Fibroblast of lung (primary cell): ENCODE measurements around the gene PPARG. TPM values are rescaled to one million over a fixed set of nuclear protein-coding genes. Genes with fewer than 3 reads are reported as not detected.

Source experiments
- DNase-seq, 2 donors: peaks; one replicate each; pipeline versions ENCODE4 v3.0.0 to v3.0.0-alpha.2; 2010; ENCODE audit warnings: low read depth in 2 of 2
- H2AFZ ChIP-seq: 2 replicates; pipeline ENCODE4 v1.5.1; 2012; ENCODE audit warnings: low read length, control low read depth, inconsistent platforms
- H3K27ac ChIP-seq: 2 replicates; pipeline ENCODE4 v1.5.1; 2011; ENCODE audit warnings: low read length, control low read depth; ENCODE audit not compliant: insufficient read depth
- H3K27me3 ChIP-seq: 2 replicates; pipeline ENCODE4 v1.5.1; 2011; ENCODE audit warnings: mild to moderate bottlenecking, low read length; ENCODE audit not compliant: control insufficient read depth, insufficient read depth
- H3K36me3 ChIP-seq: 2 replicates; pipeline ENCODE4 v1.5.1; 2011; ENCODE audit warnings: low read length; ENCODE audit not compliant: control insufficient read depth, insufficient read depth
- H3K4me1 ChIP-seq: 2 replicates; pipeline ENCODE4 v1.5.1; 2011; ENCODE audit warnings: low read length; ENCODE audit not compliant: control insufficient read depth, insufficient read depth; ENCODE audit errors: extremely low read depth
- H3K4me2 ChIP-seq: 2 replicates; pipeline ENCODE4 v1.5.1; 2011; ENCODE audit warnings: low read length, control low read depth; ENCODE audit not compliant: insufficient read depth; ENCODE audit errors: extremely low read depth
- H3K4me3 ChIP-seq, 4 experiments: fragments of 200-600 bp in 1 of 4; sonication (generic) in 1 of 4; replicated peaks in 1 of 4; 2 replicates each; pipeline ENCODE4 v1.5.1; 2011 to 2016; ENCODE audit warnings: low read length in 4 of 4, low read depth in 3 of 4, mild to moderate bottlenecking in 3 of 4, control low read depth in 2 of 4, inconsistent platforms in 1 of 4, mixed read lengths in 1 of 4; ENCODE audit not compliant: insufficient read depth in 1 of 4; ENCODE audit errors: control extremely low read depth in 1 of 4
- H3K79me2 ChIP-seq: 2 replicates; pipeline ENCODE4 v1.5.1; 2012; ENCODE audit warnings: mild to moderate bottlenecking, low read length, inconsistent platforms; ENCODE audit not compliant: control insufficient read depth, insufficient read depth
- H3K9ac ChIP-seq: 2 replicates; pipeline ENCODE4 v1.5.1; 2011; ENCODE audit warnings: mild to moderate bottlenecking, low read length, control low read depth; ENCODE audit not compliant: insufficient read depth
- H3K9me3 ChIP-seq: 2 replicates; pipeline ENCODE4 v1.5.1; 2012; ENCODE audit warnings: low read depth, low read length; ENCODE audit not compliant: control insufficient read depth, insufficient read depth
- H4K20me1 ChIP-seq: 2 replicates; pipeline ENCODE4 v1.5.1; 2011; ENCODE audit warnings: low read length; ENCODE audit not compliant: control insufficient read depth, insufficient read depth; ENCODE audit errors: extremely low read depth
- EZH2 ChIP-seq: IDR thresholded peaks from 2 replicates; pipeline ENCODE4 v1.5.1; 2012; ENCODE audit warnings: low read length, control low read depth, mild to moderate bottlenecking; ENCODE audit errors: missing control alignments
- polyA plus RNA-seq, 2 donors: library from polyadenylated mRNA; depleted of rRNA in 1 of 2; stranded (reverse) in 1 of 2; unstranded in 1 of 2; fragments of >200 nt; gene quantifications; 2 replicates each; pipeline ENCODE4 v1.2.1, GENCODE V29; 2011 to 2012; ENCODE audit warnings: missing spikeins in 1 of 2
- total RNA-seq: library from RNA; depleted of rRNA; stranded (reverse); fragments of >200 nt; gene quantifications from 2 replicates; pipeline ENCODE4 v1.2.1, GENCODE V29; 2014
- TF ChIP-seq, protein P1 (sequence below), 2 donors: IDR thresholded peaks in 1 of 2; conservative IDR thresholded peaks in 1 of 2; 1 replicate in 1 of 2; 2 replicates in 1 of 2; pipeline ENCODE4 v1.5.1; 2011 to 2012; ENCODE audit warnings: low read length in 2 of 2, control low read depth in 1 of 2, inconsistent platforms in 1 of 2, low read depth in 1 of 2, mild to moderate bottlenecking in 1 of 2

Gene PPARG
- total and polyA plus RNA-seq, 2 donors (not counting 1 experiment from before 2014, with no cell fraction given): 32.8 to 42.8 TPM

DNA sequence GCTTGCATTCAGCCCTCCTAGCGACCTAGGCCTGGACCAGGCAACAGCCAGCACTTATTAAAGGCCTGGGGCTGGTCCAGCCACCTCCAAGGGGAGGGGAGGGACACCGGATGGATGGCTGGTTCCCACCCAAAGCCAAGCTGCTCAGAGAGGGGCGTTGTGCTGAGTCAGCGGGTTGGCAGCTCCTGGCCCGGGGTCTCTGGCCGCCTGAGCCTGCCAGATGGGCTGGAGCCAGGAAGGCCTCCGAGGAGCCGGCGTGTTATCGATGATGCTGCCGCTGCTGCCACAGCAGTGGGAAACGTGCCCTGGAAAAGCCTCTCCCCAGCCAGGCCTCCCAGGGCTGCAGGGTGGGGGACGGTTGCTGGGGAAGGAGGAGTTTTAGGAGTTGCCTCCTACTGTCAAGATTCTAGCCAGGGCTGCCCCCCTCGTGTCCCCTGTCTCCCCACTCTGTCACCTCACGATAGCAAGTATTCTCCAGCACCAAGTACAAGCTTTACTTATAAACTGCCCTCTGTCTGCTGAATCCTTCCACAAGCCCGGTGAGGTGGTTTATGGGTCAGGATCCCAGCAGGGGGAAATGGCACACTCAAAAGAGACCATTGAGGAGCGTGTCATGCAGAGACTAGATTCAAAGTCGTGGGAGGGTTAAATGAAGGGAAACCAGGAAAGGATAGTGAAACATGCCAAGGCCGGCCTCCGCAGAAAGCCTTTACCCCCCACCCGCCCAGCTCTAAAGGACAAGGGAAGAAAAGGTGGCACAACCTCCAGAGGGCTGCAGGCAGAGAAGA lies 152.3 kb downstream of the PPARG start:
- Histone ChIP-seq H3K27me3 (no peaks in the 10 kb centered on the region), H4K20me1 (no peaks in the 10 kb centered on the region), H3K36me3 (no peaks in the 10 kb centered on the region), H2AFZ (peak overlapping the region; percentile 29), H3K27ac (no peak overlapping the region), H3K4me2 (peak overlapping the region; percentile 8), H3K79me2 (no peaks in the 10 kb centered on the region), H3K9me3 (no peaks in the 10 kb centered on the region), H3K4me3 (no peak overlapping the region), H3K4me1 (peaks cover 18% of the 10 kb centered on the region), H3K9ac (no peak overlapping the region)
- no peak for TF ChIP-seq EZH2
- TF ChIP-seq, protein P1, sequence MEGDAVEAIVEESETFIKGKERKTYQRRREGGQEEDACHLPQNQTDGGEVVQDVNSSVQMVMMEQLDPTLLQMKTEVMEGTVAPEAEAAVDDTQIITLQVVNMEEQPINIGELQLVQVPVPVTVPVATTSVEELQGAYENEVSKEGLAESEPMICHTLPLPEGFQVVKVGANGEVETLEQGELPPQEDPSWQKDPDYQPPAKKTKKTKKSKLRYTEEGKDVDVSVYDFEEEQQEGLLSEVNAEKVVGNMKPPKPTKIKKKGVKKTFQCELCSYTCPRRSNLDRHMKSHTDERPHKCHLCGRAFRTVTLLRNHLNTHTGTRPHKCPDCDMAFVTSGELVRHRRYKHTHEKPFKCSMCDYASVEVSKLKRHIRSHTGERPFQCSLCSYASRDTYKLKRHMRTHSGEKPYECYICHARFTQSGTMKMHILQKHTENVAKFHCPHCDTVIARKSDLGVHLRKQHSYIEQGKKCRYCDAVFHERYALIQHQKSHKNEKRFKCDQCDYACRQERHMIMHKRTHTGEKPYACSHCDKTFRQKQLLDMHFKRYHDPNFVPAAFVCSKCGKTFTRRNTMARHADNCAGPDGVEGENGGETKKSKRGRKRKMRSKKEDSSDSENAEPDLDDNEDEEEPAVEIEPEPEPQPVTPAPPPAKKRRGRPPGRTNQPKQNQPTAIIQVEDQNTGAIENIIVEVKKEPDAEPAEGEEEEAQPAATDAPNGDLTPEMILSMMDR (conservative IDR thresholded peaks at IDR 0.05 in 1 of 2, IDR thresholded peaks at IDR 0.05 in 1 of 2; ENCODE audit: low read depth in 1 of 2, low read length in 2 of 2): no peak
- DNase-seq: peak; percentile 88 to 97

DNA sequence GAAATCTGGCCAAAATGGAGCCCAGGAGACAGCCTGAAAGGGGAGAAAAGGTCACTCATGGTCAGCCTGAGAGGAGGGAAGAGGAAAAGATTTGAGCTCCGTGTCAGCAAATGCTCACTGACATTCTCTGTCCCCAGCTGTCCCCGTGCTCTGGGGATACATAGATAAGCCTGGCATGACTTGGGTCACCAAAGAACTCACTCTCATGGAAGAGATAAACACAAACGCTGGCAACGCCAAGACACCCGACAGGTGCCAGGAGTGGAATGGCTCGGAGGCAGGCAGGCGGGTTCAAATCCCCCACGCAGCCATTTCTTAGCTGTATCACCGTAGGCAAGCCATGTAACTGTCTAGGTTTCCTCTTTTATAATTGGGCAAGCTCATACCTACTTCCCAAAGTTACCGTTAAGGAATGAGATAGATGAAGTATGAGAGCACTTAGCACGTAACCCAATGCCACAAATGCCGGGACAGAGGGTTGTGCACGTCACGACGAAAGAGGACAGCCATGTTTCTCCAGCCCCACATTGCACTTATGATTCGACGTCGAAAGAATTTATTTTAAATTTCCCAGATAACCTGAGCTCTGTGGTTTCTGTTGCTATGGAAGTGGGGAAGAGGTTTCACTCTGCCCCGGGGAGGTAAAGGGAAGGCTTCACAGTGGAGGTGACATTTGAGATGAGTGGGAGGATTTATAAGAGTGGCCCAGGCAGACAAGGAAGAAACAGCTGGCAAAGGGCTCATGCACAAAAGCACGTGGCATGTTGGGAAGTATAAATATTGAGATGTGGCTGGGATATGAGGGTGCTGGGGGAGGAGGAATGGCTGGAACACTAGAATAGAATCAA lies 154.0 kb downstream of the PPARG start:
- TF ChIP-seq, protein P1 (conservative IDR thresholded peaks at IDR 0.05 in 1 of 2, IDR thresholded peaks at IDR 0.05 in 1 of 2; ENCODE audit: low read depth in 1 of 2, low read length in 2 of 2): no peak
- TF ChIP-seq EZH2: no peak
- no peaks in the 10 kb centered on the region for H4K20me1 ChIP-seq
- no peaks in the 10 kb centered on the region for H3K9me3 ChIP-seq
- H3K27ac ChIP-seq: no peak overlapping the region
- peak in 1 of 2 donors; percentile 83 for DNase-seq
- no peaks in the 10 kb centered on the region for H3K79me2 ChIP-seq
- H3K27me3 ChIP-seq: no peaks in the 10 kb centered on the region
- H2AFZ ChIP-seq: no peak overlapping the region
- no peak overlapping the region for H3K4me2 ChIP-seq
- no peak overlapping the region for H3K9ac ChIP-seq
- H3K36me3 ChIP-seq: no peaks in the 10 kb centered on the region
- H3K4me1 ChIP-seq: peaks cover 10% of the 10 kb centered on the region
- no peak overlapping the region for H3K4me3 ChIP-seq

DNA sequence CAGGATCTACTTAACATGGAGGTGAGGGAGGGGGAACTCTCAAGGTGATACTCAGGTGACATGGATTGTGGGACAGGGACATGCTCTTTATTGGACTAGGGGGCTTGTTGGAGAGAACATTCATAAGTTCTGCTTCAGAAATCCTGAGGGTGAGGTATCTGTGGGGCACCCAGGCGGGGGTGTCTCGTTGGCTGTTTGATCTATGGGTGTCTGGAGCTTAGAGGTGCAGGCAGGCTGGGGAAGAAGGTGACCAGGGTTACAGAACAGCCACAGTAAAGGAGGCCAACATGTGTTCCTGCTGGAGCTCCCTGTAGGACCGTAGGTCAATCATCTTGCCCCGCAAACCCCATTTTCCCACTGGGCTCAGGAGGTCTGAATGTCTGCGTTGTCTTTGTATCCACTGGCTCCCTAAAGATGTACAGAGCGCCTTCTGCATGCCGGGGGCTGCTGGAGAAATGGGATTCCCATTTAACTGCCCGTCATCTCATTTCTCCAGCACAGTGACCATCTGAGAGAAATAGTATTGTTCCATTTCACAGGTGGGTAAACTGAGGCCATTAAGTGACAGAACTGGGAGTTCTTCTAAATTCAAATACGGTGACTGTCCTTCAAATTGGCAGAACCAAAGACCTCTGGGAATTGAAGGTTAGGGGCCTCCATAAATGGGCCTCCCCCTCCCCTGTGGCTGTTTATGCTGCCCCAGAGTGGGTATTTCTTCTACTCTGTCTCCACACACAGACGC lies 155.1 kb downstream of the PPARG start:
- no peaks in the 10 kb centered on the region for H4K20me1 ChIP-seq
- no peak overlapping the region for H3K4me3 ChIP-seq
- no peaks in the 10 kb centered on the region for H3K27me3 ChIP-seq
- no peak overlapping the region for H3K4me2 ChIP-seq
- H3K4me1 ChIP-seq: peaks cover 10% of the 10 kb centered on the region
- TF ChIP-seq, protein P1 (conservative IDR thresholded peaks at IDR 0.05 in 1 of 2, IDR thresholded peaks at IDR 0.05 in 1 of 2; ENCODE audit: low read depth in 1 of 2, low read length in 2 of 2): no peak
- peak; percentile 1 for TF ChIP-seq EZH2
- H3K79me2 ChIP-seq: no peaks in the 10 kb centered on the region
- DNase-seq: no peak
- H3K9me3 ChIP-seq: no peaks in the 10 kb centered on the region
- H3K27ac ChIP-seq: no peak overlapping the region
- no peaks in the 10 kb centered on the region for H3K36me3 ChIP-seq
- no peak overlapping the region for H3K9ac ChIP-seq
- no peak overlapping the region for H2AFZ ChIP-seq
